HG03469 (cell line): ENCODE results near the gene CSF2.

Source experiments
- ATAC-seq: cut with Tn5 transposase; IDR thresholded peaks from one replicate; pipeline ENCODE4 v1.9.1; 2021; ENCODE audit warnings: mild to moderate bottlenecking, moderate library complexity, moderate number of reproducible peaks; ENCODE audit not compliant: unreplicated experiment

Gene CSF2

DNA sequence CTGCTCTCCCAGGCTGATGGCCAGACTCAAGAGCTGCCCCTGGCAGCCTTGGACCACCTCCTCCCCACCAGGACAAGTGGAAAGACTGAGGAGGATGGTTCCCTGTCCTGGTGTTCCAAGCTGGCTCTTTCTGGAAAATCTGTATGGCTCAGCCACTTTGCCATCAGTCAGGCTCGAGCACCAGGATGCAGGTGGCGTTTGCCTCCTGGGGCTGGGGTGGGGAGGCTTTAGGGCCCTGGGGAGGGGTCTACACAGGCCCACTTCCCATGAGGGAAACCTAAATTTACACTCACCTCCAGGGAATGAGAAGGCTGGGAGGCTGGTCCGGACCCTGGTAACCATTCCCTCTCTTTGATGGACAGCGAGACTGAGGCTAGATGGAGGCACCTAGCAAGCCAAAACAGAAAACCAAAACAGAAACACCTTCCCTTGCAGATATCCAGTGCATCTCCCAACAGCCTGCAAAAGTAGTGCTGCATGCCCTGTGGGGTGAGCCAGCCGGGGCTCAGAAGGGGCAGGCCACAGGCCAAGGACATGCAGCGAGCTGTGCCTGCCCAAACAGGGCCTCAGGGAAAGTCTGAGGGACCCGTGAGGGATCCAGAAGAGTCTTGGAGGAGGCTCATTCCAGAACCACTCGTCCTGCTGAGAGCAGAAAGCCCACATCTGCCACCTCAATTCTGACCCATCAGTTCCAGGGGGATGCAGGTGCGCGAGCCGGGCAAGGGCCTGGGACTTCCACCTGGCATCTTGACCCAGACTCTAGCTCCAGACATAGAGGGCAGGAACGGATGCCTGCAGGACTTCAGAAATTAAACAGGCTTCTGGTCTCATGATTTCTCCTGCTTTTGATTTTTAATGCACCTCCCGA is 5.4 kb upstream of the CSF2 start:
- ATAC-seq: no peak

DNA sequence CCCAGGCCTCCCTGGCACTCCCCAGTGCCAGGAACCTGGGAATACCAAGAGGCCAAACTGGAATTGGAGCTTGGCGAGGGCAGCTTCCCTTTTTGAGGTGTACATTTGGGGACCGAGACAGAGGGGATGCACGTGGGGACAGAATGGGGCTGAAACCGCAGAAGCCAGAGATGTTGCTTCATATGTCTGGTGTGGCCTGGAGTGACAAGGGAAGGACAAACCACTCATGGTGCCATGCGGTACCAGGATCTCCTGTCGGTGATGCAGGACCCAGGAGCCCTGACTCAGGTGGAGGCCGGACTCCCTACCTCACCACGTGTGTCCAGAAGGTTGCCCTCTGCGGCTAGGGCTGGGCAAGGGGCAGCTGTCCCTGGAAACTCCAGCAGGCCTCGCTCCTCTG is 4.0 kb upstream of the CSF2 start:
- no peak for ATAC-seq

- no peak for ATAC-seq
Measured at GRCh38 chr5:132069994-132070393, 3.6 kb upstream of the CSF2 start.

DNA sequence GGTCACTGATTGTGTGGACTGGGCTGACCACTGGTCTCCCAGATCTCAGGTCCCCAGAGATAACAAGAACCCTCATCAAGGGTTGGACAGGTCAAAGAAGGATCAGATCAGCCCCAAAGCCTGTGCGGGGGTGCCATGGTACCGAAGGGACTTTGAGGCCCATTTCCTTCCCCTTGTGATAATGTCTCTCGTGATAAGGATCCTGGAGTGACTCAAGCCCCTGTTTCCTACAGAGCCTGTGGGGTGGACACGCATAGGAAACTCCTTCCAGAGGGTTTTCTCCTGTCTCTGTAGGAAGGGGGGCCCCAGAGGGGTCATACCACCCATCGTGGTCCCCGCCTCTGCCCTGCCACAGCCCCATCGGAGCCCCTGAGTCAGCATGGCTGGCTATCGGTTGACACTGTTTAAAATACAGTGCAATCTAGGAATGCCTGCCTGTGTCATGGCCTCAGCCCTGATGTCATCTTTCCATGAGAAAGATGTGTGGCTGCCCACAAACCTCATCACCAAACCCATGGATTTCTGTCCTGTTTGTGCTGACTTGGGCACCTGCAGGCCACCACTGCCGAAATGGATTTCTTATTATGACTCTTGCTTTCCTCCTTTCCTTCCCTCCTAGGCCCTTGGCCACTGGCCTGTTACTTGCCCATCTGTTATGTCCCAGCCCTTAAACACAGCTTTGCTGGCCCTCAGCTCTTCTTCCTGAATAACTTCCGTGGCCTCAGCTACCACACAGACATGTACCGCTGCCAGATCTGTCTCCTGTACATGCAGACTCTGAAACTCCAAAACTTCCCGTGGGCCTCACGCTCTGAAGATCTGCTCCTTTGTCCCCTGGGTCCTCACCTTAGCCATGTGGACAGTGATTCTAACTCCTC is 2.9 kb upstream of the CSF2 start:
- ATAC-seq: no peak

DNA sequence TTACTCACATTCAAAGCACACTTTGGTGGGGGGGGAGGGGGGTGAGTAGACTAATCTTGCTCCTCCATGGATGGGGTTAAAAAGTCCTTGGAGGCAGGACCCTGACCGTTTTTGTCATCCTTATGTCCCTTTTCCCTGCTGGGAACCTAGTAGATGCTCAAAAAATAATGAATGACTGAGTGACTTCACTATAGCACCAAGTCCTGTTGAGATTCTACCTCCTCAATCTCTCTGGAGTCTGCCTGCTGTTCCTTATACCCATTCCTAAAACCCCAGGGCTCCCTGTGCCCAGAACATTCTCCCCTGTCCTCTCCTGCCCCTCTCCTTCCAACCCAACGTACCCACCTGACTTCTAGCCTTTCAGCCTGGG is 2.3 kb upstream of the CSF2 start:
- no peak for ATAC-seq

DNA sequence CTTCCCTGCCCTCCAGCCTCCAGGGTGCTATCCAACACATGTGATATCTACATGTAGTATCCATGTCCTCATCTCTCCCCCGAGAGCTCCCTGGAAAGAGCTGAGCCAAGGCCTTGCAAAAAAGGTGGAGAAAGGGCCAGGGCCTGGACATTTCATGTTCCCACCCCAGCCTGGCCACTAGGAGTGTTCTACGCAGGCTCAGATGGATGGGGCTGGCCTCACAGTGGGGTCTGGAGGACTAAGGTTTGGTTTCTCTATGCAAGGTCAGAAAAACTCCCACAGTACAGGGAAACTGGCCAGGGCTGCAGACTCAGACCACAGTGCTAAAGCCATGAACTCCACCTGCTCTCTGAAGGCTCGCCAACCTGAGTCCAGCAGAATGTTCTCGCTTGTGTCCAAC is 1.5 kb upstream of the CSF2 start:
- no peak for ATAC-seq

DNA sequence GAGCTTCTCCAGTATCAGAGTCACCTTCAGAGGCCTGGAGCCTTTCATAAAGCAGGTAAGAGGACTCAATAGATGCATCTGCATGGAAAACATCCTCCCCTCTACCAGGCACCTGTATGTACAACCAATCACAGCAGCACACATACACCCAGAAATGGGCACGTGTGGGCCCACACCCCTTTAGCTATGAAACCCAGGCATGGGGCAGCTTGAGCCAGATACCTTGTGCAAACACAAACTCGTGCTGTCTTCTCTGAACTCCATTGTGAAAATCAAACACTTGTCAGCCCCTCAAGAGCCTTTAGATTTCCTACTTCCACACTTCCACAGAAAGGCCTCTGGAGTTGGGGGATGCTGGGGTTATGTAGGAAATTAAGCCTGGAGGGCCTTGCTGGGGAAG is 1.1 kb upstream of the CSF2 start:
- ATAC-seq: no peak

- no peak for ATAC-seq
Measured at GRCh38 chr5:132074091-132074771, 642 bp downstream of the CSF2 start.

GRCh38 chr5:132074772-132075718 is 1.5 kb downstream of the CSF2 start:
- no peak for ATAC-seq

DNA sequence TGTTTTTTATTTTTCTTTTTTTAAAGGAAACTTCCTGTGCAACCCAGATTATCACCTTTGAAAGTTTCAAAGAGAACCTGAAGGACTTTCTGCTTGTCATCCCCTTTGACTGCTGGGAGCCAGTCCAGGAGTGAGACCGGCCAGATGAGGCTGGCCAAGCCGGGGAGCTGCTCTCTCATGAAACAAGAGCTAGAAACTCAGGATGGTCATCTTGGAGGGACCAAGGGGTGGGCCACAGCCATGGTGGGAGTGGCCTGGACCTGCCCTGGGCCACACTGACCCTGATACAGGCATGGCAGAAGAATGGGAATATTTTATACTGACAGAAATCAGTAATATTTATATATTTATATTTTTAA is 2.1 kb downstream of the CSF2 start:
- no peak for ATAC-seq

GRCh38 chr5:132076202-132076830 is 2.7 kb downstream of the CSF2 start:
- no peak for ATAC-seq

- ATAC-seq: no peak
Measured at GRCh38 chr5:132076983-132077382, 3.4 kb downstream of the CSF2 start.

DNA sequence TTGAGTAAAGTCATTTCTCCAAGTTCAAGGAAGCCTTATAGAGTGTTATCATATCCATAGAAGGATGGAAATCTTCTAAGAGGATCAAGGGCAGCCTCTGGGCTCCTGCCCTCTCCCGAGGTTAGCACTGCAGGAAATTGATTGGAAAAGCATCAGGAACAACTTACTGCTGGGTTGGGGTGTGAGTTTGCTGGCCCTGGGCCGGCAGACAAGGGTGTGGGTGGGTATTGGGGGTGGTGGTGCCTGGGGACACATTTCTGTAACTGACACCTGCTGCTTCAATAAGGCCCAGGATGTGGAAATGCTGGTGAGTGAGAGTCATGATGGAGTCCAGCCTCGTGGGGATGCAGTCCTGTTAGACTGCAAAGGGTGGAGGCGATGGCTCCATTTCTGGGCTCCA is 5.5 kb downstream of the CSF2 start:
- ATAC-seq: no peak

GRCh38 chr5:132079619-132080018 is 6.0 kb downstream of the CSF2 start:
- no peak for ATAC-seq

GRCh38 chr5:132080595-132080994 is 7.0 kb downstream of the CSF2 start:
- no peak for ATAC-seq

DNA sequence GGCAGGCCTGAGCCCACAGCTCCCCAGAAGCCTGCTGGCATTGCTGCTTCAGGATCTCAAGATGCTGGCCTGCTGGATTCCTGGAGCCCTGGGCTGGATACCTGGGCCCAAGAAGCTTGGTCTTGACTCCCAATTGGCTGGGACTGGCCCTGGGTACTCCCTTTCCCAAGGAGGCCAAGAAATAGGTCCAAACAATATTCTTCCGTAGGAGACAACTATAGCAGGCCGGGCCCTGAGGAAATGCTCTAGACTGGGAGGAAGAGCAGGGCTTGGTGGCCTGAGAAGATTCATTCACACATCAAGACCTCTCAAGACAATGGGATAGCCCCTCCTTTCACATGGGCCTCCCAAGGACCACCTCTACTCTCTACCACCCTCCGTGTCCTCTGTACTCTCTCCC is 7.9 kb downstream of the CSF2 start:
- ATAC-seq: no peak

GRCh38 chr5:132082329-132083023 is 8.9 kb downstream of the CSF2 start:
- no peak for ATAC-seq

- ATAC-seq: no peak
Measured at GRCh38 chr5:132083071-132083678, 9.6 kb downstream of the CSF2 start.

DNA sequence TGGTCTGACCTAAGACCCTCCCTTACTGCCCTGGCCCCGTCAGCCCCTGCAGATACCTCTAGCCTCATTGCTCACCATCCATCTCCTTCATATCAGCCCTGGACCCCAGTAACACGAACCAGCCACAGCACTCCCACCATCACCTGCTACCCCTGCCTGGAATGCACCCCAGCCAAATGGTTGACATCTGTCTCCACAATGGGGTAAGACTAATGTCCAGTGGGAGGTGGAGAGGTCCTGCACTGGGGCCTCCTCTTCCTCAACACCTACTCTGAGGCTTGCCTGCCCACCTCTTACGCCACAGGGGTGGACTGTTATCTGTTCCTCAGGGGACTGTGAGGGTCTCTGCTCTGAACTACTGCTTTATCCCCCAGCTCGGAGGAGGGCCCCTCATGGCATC is 12.1 kb downstream of the CSF2 start:
- no peak for ATAC-seq
